ENCODE measurements around the gene IGFN1. TPM values are rescaled to one million over a fixed set of nuclear protein-coding genes. Genes with fewer than 3 reads are reported as not detected.
A peak's percentile ranks its signal among the peaks of the same experiment; 100 is the strongest.
"Not testable (repeated sequence)": the region's sequence is repeated elsewhere in the genome, so short reads cannot be mapped to it uniquely, and the experiment has no call there.

The IGFN1 gene
- total RNA-seq, 1 donor from 2014 or later = 1.6 TPM

DNA sequence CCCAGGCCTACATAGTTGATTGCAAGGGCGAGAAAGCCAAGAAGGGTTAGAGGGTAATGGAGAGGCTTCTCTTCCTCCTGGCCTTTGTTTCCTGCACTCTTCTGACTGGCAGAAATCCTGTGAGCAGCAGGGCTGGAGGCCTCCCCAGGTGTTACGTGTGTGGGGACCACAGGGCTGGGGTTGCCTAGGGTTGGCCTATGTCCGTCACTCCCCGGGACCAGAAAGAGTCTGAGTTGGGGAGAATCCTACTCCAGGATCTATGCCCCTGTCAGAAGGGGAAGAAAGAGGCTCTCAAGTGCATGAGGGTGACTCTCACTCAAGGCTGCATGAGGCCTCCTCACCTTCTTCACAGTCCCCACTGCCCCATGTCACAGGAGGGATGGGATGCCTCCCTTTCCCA lies 38.5 kb downstream of the IGFN1 start:
- Mint-ChIP-seq H3K36me3 (no peaks in the 10 kb centered on the region), H3K27me3 (ENCODE audit: low read depth) (no peaks in the 10 kb centered on the region), H3K9me3 (peaks cover 18% of the 10 kb centered on the region), H3K4me1 (no peaks in the 10 kb centered on the region), H3K4me3 (no peak overlapping the region), H3K27ac (no peak overlapping the region)
- DNase-seq (ENCODE audit: low spot score in 2 of 2, unreplicated experiment in 2 of 2) = peak in 1 of 2 experiments; percentile 27
- TF ChIP-seq, protein P1, sequence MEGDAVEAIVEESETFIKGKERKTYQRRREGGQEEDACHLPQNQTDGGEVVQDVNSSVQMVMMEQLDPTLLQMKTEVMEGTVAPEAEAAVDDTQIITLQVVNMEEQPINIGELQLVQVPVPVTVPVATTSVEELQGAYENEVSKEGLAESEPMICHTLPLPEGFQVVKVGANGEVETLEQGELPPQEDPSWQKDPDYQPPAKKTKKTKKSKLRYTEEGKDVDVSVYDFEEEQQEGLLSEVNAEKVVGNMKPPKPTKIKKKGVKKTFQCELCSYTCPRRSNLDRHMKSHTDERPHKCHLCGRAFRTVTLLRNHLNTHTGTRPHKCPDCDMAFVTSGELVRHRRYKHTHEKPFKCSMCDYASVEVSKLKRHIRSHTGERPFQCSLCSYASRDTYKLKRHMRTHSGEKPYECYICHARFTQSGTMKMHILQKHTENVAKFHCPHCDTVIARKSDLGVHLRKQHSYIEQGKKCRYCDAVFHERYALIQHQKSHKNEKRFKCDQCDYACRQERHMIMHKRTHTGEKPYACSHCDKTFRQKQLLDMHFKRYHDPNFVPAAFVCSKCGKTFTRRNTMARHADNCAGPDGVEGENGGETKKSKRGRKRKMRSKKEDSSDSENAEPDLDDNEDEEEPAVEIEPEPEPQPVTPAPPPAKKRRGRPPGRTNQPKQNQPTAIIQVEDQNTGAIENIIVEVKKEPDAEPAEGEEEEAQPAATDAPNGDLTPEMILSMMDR (IDR thresholded peaks at IDR 0.05; ENCODE audit: unreplicated experiment) = no peak

DNA sequence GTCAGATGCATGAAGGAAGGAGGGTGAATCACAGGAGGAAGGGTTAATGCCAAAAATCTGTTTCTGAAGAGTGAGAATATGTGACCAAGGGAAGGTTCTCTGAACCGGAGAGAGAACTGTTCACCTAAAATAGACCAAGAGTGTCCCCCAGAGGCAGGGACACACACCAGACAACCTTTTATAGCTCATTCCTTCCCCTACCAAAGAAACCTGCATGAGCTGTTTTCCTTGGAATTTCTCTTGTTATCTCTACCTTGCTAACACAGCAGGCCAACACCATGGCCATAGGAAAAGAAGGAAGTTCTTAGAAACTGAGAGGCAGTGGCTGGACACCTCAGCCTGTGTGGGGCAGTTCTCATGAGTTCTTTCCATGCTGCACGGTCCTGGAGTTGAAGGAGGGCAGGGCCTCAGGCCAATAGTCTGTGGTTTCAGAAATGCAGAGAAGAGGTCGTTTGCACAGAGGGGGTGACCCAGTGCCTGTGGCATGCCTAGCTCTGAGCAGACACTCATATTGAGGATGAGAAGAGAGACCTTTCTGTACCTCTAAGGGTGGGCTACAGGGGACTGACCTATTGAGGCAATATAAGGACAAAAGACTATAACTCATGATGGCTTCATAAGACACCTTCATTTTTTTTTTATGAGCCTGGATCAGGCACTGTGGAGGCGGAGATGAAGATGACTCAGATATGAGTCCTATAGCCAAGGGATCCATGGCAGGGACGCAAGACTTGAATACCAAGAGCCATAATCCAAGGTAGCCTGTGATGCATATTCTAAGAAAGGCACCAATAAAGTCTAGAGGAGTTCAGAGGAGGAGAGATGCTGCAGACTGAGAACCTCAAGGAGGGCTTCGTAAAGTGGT lies 39.4 kb downstream of the IGFN1 start:
- Mint-ChIP-seq H3K4me1 (no peaks in the 10 kb centered on the region), H3K27ac (no peak overlapping the region), H3K36me3 (no peaks in the 10 kb centered on the region), H3K9me3 (peaks cover 18% of the 10 kb centered on the region), H3K27me3 (ENCODE audit: low read depth) (no peaks in the 10 kb centered on the region), H3K4me3 (no peak overlapping the region)
- no peak for DNase-seq (ENCODE audit: low spot score in 2 of 2, unreplicated experiment in 2 of 2)
- TF ChIP-seq, protein P1 (IDR thresholded peaks at IDR 0.05; ENCODE audit: unreplicated experiment) = no peak

DNA sequence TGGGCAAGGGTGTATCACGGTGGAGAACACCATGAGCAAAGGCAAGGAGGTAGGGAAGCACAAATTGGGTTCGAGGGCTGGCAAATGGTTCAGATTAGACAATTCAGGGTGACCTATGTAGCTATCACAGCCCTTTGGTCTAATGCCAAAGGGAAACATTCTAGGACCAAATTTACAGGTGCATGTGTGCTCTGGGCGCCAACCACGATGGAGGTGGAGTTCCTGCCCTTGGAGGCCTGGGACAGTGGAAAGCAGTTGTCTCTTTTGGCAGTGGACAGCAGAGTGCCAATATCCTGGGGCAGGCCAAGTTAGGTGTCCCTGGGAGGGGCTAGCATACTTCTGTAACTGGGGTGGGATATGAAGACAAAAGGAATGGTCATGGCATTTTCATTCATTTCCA lies 40.1 kb downstream of the IGFN1 start:
- Mint-ChIP-seq H3K36me3 (no peaks in the 10 kb centered on the region), H3K27me3 (ENCODE audit: low read depth) (no peaks in the 10 kb centered on the region), H3K27ac (no peak overlapping the region), H3K9me3 (peaks cover 18% of the 10 kb centered on the region), H3K4me3 (no peak overlapping the region), H3K4me1 (no peaks in the 10 kb centered on the region)
- TF ChIP-seq, protein P1 (IDR thresholded peaks at IDR 0.05; ENCODE audit: unreplicated experiment) = no peak
- peak in 1 of 2 experiments; percentile 25 for DNase-seq (ENCODE audit: low spot score in 2 of 2, unreplicated experiment in 2 of 2)

DNA sequence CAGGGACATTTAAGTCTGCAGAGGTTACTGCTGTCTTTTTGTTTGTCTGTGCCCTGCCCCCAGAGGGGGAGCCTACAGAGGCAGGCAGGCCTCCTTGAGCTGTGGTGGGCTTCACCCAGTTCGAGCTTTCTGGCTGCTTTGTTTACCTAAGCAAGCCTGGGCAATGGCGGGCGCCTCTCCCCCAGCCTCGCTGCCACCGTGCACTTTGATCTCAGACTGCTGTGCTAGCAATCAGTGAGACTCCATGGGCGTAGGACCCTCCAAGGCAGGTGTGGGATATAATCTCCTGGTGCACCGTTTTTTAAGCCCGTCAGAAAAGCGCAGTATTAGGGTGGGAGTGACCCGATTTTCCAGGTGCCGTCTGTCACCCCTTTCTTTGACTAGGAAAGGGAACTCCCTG lies 49.0 kb downstream of the IGFN1 start:
- not testable (repeated sequence) for H3K27ac Mint-ChIP-seq, H3K36me3 Mint-ChIP-seq, H3K9me3 Mint-ChIP-seq, H3K4me1 Mint-ChIP-seq, H3K4me3 Mint-ChIP-seq
- peak in 1 of 2 experiments; percentile 25 for DNase-seq (ENCODE audit: low spot score in 2 of 2, unreplicated experiment in 2 of 2)
- H3K27me3 Mint-ChIP-seq (ENCODE audit: low read depth) = peaks cover 30% of the 10 kb centered on the region

DNA sequence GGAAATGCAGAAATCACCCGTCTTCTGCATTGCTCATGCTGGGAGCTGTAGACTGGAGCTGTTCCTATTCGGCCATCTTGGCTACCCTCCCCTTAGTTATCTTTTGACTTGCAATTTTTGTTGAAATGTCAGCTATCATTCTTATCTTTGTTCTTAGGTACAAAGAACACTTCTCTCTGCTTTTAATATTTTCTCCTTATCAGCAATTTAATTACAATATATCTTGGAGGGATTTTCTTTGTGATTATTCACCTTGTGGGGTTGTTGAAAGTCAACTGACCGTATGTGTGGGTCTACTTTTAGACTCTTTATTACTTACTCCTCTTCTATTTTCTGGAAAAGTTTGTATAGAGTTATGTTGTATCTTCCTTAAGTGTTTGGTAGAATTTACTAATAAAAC lies 49.5 kb downstream of the IGFN1 start:
- TF ChIP-seq, protein P1 (IDR thresholded peaks at IDR 0.05; ENCODE audit: unreplicated experiment) = no peak
- peaks cover 3% of the 10 kb centered on the region for H3K4me1 Mint-ChIP-seq
- no peak overlapping the region for H3K27ac Mint-ChIP-seq
- DNase-seq (ENCODE audit: low spot score in 2 of 2, unreplicated experiment in 2 of 2) = no peak
- peaks cover 7% of the 10 kb centered on the region for H3K9me3 Mint-ChIP-seq
- no peaks in the 10 kb centered on the region for H3K36me3 Mint-ChIP-seq
- H3K4me3 Mint-ChIP-seq = no peak overlapping the region
- peaks cover 34% of the 10 kb centered on the region for H3K27me3 Mint-ChIP-seq (ENCODE audit: low read depth)

DNA sequence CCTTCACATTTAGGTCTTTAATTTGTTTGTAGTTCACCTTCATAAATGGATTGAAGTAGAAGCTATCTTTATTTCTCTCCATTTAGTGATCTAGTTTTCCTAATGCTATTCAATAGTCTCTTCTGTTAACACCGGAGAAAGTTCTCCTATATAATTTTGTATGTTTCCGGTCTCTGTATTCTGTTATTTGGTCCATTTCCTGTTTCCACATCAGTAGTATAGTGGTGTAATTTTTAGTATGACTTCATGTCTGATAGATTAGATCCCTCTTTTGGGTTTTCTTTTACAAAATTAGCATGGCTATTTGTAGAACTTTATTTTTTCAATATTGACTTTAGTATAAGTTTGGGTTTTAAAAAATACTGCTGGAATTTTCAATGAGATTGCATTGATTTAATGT lies 51.1 kb downstream of the IGFN1 start:
- TF ChIP-seq, protein P1 (IDR thresholded peaks at IDR 0.05; ENCODE audit: unreplicated experiment) = no peak
- Mint-ChIP-seq H3K27ac (no peak overlapping the region), H3K36me3 (no peaks in the 10 kb centered on the region), H3K4me1 (peaks cover 6% of the 10 kb centered on the region), H3K27me3 (ENCODE audit: low read depth) (peaks cover 43% of the 10 kb centered on the region), H3K9me3 (peaks cover 12% of the 10 kb centered on the region), H3K4me3 (no peak overlapping the region)
- DNase-seq (ENCODE audit: low spot score in 2 of 2, unreplicated experiment in 2 of 2) = no peak

Data from mesothelial cell of epicardium (in vitro differentiated cells).